NCI-H1417 treated with DMSO at 0.1 percent for 48 hours (cell line): ENCODE measurements around the gene XIRP1.
"Not testable (repeated sequence)": the region's sequence is repeated elsewhere in the genome, so short reads cannot be mapped to it uniquely, and the experiment has no call there.

Source experiments
- DNase-seq: peaks from one replicate; lab custom pipeline; 2025; lab: John Stamatoyannopoulos, UW

The XIRP1 gene, protein sequence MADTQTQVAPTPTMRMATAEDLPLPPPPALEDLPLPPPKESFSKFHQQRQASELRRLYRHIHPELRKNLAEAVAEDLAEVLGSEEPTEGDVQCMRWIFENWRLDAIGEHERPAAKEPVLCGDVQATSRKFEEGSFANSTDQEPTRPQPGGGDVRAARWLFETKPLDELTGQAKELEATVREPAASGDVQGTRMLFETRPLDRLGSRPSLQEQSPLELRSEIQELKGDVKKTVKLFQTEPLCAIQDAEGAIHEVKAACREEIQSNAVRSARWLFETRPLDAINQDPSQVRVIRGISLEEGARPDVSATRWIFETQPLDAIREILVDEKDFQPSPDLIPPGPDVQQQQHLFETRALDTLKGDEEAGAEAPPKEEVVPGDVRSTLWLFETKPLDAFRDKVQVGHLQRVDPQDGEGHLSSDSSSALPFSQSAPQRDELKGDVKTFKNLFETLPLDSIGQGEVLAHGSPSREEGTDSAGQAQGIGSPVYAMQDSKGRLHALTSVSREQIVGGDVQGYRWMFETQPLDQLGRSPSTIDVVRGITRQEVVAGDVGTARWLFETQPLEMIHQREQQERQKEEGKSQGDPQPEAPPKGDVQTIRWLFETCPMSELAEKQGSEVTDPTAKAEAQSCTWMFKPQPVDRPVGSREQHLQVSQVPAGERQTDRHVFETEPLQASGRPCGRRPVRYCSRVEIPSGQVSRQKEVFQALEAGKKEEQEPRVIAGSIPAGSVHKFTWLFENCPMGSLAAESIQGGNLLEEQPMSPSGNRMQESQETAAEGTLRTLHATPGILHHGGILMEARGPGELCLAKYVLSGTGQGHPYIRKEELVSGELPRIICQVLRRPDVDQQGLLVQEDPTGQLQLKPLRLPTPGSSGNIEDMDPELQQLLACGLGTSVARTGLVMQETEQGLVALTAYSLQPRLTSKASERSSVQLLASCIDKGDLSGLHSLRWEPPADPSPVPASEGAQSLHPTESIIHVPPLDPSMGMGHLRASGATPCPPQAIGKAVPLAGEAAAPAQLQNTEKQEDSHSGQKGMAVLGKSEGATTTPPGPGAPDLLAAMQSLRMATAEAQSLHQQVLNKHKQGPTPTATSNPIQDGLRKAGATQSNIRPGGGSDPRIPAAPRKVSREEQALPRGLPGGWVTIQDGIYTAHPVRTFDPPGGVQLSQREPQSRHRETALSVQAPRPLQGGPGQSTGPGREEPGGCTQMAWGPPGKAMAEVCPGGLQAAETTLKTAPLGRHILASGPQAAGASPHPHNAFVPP (N-terminal part only)

GRCh38 chr3:39192490-39193092 lies at the start of gene XIRP1:
XIRP1 (minus strand) TSS chr3:39192595; CDS start chr3:39189445, 3,150 bp downstream.
- no peak for DNase-seq

DNA sequence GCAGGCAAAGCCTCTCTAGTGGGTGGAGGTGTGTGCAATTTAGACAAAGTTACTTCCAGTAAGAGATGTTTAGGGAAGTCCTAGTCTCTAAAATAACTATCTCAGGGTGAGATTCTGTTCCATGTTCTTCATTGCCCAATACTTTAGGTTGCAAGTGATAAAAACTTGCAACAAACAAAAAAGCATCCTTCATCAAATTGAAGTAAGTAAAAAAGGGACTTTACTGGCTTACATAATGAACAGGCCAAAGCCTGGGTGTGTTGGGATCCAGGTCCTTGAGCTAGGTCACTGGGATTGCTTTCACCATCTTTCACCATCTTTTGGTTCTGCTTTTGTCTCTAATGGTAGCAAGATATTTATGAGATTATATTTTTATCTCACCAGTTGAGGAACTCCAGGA lies 49.2 kb upstream of the XIRP1 start:
- no peak for DNase-seq

DNA sequence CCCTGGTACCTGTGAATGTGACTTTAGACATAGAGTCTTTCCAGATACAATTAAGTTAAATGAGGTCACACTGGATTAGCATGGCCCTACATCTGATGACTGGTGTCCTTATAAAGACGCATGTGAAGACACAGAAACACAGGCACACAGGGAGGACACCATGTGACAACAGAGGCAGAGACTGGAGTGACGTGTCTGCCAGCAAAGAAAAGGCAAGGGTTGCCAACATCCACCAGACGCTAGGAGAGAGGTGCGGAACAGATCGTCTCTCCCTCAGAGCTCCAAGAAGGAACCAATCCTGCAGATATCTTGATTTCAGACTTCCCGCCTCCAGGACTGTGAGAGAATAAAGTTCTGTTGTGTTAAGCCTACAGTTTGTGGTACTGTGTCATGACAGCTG lies 44.6 kb upstream of the XIRP1 start:
- no peak for DNase-seq

DNA sequence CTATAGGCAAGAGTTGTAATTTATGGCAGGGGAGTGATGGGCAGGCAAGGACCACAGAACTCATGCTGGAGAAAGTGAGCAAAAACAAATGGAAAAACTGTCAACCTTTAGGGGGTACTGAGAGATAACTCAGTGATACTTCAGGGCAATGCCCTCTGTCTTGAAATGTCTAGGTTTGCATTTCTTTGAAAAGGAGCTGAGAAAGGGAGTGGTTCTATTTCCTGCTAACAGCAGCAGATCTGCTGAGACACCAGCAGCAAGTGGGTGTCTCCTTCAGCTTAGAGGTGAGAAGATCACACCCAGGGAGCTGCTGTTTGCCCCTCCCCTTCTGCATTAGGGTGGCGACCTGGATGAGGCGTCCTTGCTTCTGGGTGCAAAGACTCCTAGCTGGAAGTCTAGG lies 42.3 kb upstream of the XIRP1 start:
- DNase-seq: no peak

DNA sequence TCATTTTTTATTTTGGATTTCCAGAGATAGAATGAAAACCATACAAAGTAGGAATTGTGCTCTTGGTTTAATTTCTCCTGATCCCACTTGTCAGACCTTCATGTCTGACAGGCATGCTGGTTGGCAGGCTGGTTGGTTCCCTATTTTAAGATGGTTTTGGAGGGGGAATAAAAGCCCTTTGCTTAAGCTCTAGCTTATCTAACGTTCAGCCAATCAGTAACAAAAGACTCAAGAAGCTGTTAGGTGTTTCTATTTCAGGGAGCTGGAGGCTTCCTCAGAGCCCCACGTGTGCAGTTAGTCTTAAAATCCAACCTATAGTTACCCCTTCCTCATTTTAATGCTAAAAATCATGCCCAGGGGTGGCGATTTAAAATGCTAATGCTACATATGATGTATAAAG lies 40.5 kb upstream of the XIRP1 start:
- no peak for DNase-seq

- DNase-seq: no peak
These were observed 38.1 kb upstream of the XIRP1 start for GRCh38 chr3:39230453-39230852.

DNA sequence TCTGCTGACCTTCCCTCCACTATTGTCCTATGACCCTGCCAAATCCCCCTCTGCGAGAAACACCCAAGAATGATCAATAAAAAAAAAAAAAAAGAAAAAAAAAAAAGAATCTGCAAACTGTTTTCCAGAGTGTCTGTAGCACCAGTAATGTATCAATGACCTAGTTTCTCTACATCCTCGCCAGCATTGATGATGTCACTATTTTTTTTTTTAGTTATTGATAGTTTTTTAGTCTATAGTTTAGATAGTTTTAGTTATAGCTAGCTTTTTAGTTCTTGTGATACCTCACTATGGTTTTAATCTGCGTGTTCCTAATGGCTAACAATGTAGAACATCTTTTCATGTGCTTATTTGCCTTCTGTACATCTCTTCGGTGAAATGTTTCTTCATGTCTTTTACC lies 36.1 kb upstream of the XIRP1 start:
- no peak for DNase-seq

DNA sequence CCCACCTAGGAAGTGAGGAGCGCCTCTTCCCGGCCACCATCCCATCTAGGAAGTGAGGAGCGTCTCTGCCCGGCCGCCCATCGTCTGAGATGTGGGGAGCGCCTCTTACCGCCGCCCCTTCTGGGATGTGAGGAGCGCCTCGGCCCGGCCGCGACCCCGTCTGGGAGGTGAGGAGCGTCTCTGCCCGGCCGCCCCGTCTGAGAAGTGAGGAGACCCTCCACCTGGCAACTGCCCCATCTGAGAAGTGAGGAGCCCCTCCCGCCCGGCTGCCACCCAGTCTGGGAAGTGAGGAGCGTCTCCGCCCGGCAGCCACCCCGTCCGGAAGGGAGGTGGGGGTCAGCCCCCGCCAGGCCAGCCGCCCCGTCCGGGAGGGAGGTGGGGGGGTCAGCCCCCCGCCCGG lies 35.2 kb upstream of the XIRP1 start:
- not testable (repeated sequence) for DNase-seq

DNA sequence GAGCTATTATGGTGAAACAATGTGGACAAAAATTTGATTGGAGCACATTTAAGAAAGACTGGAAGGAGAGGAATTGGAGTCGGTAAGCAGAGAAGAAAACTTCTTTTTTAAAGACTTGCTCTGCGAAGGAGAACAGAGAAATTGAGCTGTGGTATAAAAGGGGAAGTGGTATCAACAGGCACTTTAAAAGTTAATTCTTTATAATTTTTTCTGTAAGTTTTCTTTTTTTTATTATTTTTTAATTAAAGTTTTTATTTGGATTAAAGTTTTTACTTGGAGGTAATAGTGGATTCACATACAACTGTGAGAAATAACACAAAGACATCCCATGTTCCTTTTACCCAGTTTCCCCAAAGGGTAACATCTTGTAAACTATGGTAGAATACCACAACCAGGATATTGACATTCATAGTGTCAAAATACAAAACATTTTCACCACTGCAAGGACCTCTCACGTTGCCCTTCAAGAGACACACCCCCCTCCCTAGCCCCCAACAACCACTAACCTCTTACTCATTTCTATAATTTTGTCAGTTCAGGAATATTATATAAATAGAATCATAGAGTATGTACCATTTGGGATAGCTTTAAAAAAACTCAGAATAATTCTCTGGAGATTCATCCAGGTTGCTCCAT lies 33.8 kb upstream of the XIRP1 start:
- no peak for DNase-seq

- no peak for DNase-seq
These were observed 31.9 kb upstream of the XIRP1 start for GRCh38 chr3:39224288-39224687.

DNA sequence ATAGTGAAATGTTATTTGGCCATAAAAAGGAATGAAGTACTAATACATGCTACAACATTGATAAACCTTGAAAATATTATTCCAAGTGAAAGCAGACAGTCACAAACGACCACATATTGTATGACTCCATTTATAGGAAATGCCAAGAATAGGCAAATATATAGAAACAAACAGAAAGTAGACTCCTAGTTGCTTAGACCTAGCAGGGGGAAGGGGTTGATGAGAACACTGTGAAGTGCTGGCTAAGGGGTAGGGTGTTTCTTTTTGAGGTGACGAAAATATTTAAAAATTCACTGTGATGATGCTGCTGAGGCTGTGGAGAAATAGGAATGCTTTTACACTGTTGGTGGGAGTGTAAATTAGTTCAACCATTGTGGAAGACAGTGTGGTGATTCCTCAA lies 30.5 kb upstream of the XIRP1 start:
- DNase-seq: no peak

- no peak for DNase-seq
These were observed 30.1 kb upstream of the XIRP1 start for GRCh38 chr3:39222462-39222861.

DNA sequence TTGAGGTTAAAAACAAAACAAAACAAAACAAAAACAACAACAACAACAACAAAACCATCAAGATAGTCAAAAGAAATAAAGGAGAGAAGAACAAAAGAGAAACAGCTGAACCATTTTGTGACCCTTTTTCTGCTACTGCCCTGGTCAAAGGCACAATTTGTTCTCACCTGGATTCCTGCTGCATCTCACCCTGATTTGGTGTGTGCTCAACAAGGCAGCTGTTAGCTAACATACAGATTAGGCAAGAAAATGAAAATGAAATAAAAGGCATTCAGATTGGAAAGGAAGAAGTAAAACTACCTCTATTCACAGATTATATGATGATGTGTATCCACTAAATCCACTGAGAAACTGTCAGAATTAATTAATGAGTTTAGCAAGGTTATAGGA lies 28.7 kb upstream of the XIRP1 start:
- DNase-seq: no peak

GRCh38 chr3:39220407-39221140 lies 28.2 kb upstream of the XIRP1 start:
- DNase-seq: no peak

GRCh38 chr3:39219702-39220101 lies 27.3 kb upstream of the XIRP1 start:
- DNase-seq: no peak

GRCh38 chr3:39216176-39216790 lies 23.9 kb upstream of the XIRP1 start:
- no peak for DNase-seq

DNA sequence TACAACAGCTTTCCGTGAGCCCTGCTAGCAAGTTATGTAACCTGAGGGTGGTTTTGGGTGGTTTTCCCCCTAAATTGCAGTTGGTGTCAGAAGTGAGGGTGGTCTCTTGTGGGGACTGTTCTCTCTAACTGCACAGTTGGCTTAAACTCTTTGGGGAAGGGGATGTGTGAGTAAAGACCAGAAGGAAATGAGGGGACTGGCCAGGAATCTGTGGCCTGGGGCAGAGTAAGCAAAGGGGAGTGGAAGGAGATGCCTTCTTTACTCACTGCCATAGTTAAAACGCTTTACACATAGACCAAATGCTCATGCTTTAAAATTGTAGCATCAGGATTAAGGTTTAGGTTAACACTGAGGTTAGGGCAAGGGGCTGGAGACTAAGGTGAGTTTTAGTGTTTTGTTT lies 21.2 kb upstream of the XIRP1 start:
- no peak for DNase-seq

GRCh38 chr3:39212665-39213064 lies 20.3 kb upstream of the XIRP1 start:
- DNase-seq: no peak

- no peak for DNase-seq
These were observed 19.1 kb upstream of the XIRP1 start for GRCh38 chr3:39211332-39212130.

DNA sequence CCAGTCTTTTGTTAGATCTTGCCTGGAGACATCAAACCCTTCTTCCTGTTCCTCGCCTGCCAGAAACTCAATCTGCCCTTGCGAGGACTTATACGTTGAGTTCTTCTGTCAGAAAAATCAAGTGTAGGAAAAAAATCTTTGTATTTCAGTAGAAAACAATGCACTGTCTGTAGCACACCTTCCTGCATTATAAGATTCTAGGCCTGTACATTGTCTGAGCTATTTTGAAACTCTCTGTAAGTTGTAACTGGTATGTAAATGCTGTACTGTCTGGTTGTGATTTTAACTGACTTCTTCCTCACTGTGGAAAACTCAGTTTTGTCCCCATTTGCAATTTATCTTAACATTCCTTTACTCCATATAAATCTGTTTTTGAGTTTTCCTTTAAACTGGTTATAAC lies 17.7 kb upstream of the XIRP1 start:
- DNase-seq: no peak
